ENCODE data around the gene CASZ1. TPM values are rescaled to one million over a fixed set of nuclear protein-coding genes. Genes with fewer than 3 reads are reported as not detected.

Gene CASZ1
- total RNA-seq, 2 donors from 2014 or later = 13.5 to 17.8 TPM

Other genes starting within 250 kb of the CASZ1 start
- 100 to 1,000 TPM; 147 to 226 TPM for gene TARDBP, start 216.0 kb upstream of the CASZ1 start, total RNA-seq